SU-DHL-6 (cell line): ENCODE results near the gene LRRC47.

Experiments used
- H2AFZ ChIP-seq: fragments of 200-600 bp; sonication (generic); 2 replicates; pipeline ENCODE4 v1.6.1; 2014; ENCODE audit warnings: low read depth, mild to moderate bottlenecking, moderate library complexity, mixed read lengths, antibody characterized with exemption, low read length; ENCODE audit not compliant: severe bottlenecking
- H3F3A ChIP-seq: fragments of 200-600 bp; shearing (Covaris generic); 2 replicates; pipeline ENCODE4 v1.6.0; 2016; ENCODE audit warnings: antibody characterized with exemption, mild to moderate bottlenecking; ENCODE audit not compliant: insufficient read depth
- H3K27ac ChIP-seq: fragments of 200-600 bp; sonication (generic); 2 replicates; pipeline ENCODE4 v1.5.1; 2016; ENCODE audit warnings: low read depth, mild to moderate bottlenecking, low read length, moderate library complexity, mixed read lengths
- H3K27me3 ChIP-seq: fragments of 200-600 bp; sonication (generic), shearing (Covaris generic); 2 replicates; pipeline ENCODE4 v1.6.0; 2014; ENCODE audit warnings: mild to moderate bottlenecking, low read length
- H3K36me3 ChIP-seq: fragments of 200-600 bp; sonication (generic); 2 replicates; pipeline ENCODE4 v1.6.1; 2014; ENCODE audit warnings: mild to moderate bottlenecking, low read length, mixed read lengths
- H3K4me2 ChIP-seq: fragments of 300-600, 200-600 bp; shearing (Covaris generic), sonication (generic); 2 replicates; pipeline ENCODE4 v1.6.0; 2014; ENCODE audit warnings: low read length, low read depth, mild to moderate bottlenecking; ENCODE audit not compliant: poor library complexity, severe bottlenecking
- H3K4me3 ChIP-seq: fragments of 200-600 bp; sonication (generic); 2 replicates; pipeline ENCODE4 v1.5.1; 2014; ENCODE audit warnings: antibody characterized with exemption, low read length, mild to moderate bottlenecking, mixed read lengths; ENCODE audit not compliant: insufficient read depth, poor library complexity, severe bottlenecking
- H3K79me2 ChIP-seq: fragments of 200-600 bp; sonication (generic); 2 replicates; pipeline ENCODE4 v1.6.1; 2014; ENCODE audit warnings: mild to moderate bottlenecking, low read length, moderate library complexity; ENCODE audit not compliant: insufficient read depth
- H3K9ac ChIP-seq: fragments of 200-600 bp; sonication (generic); 2 replicates; pipeline ENCODE4 v1.7.0; 2014; ENCODE audit warnings: mild to moderate bottlenecking, low read length
- H3K9me2 ChIP-seq: fragments of 200-600 bp; sonication (generic); replicated peaks from 2 replicates; pipeline ENCODE4 v1.6.1; 2014; ENCODE audit warnings: low read length; ENCODE audit not compliant: insufficient read depth
- H3K9me3 ChIP-seq: fragments of 200-600 bp; sonication (generic); 2 replicates; pipeline ENCODE4 v1.6.1; 2014; ENCODE audit warnings: low read length, mixed read lengths; ENCODE audit not compliant: insufficient read depth
- H4K20me1 ChIP-seq: fragments of 200-600 bp; sonication (generic); 2 replicates; pipeline ENCODE4 v1.6.1; 2014; ENCODE audit warnings: low read depth, mild to moderate bottlenecking, antibody characterized with exemption, low read length, moderate library complexity, mixed read lengths
- CTCF ChIP-seq: fragments of 200-600 bp; sonication (generic); IDR thresholded peaks from one replicate; pipeline ENCODE4 v1.5.1; 2017; ENCODE audit warnings: antibody characterized with exemption, mild to moderate bottlenecking, low read length, moderate library complexity; ENCODE audit not compliant: insufficient read depth, poor library complexity, severe bottlenecking
- EZH2phosphoT487 ChIP-seq: fragments of 200-600 bp; sonication (generic), shearing (Covaris generic); conservative IDR thresholded peaks from 2 replicates; pipeline ENCODE4 v1.6.1; 2018; ENCODE audit warnings: mild to moderate bottlenecking, antibody characterized with exemption, low read length, moderate library complexity, mixed read lengths

LRRC47 gene

DNA sequence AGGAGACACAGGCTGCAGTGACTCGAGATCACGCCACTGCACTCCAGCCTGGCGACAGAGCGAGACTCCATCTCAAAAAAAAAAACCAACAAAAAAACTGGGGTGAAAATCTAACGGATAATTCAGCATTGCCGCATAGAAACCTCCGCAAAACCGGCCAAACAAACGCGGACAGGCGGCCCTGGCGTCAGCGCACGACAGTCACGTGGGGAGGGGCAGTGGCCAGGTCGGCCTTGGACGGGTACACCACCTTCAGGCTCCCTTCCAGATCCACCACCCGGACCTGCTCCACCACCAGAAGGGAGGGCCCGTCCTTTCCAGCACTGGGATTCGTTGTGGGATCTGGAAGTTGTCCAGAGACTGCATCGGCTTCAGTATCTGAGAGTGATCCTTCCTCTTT is 15.4 kb downstream of the LRRC47 start:
- Histone ChIP-seq H3K9ac (no peak overlapping the region), H2AFZ (no peak overlapping the region), H3K36me3 (no peaks in the 10 kb centered on the region), H3K79me2 (no peaks in the 10 kb centered on the region), H3K4me2 (no peak overlapping the region), H3F3A (no peaks in the 10 kb centered on the region), H4K20me1 (no peaks in the 10 kb centered on the region), H3K4me3 (no peak overlapping the region), H3K27me3 (no peaks in the 10 kb centered on the region), H3K9me2 (no peaks in the 10 kb centered on the region), H3K9me3 (no peaks in the 10 kb centered on the region), H3K27ac (no peak overlapping the region)
- TF ChIP-seq CTCF (no peak), EZH2phosphoT487 (no peak)

DNA sequence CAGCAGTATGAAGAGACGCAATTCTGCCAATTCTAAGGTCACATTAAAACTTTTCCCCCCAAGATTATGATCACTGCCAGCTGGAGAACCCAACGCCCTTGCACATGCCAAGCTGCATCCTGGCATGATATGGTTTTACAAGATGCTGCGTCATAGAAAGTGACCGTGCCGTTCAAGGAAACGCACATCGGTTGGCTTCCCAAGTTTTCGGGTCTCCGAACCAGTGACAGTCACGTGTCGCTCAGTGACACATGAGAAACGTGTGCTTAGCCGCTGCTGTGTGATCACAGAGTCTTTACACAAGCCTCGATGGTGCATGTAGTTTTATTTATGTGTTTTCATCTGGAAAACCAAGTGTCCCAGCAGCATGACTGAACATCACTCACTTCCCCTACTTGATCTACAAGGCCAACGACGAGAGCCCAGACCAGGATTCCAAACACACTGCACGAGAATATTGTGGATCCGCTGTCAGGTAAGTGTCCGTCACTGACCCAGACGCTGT is 16.3 kb downstream of the LRRC47 start:
- Histone ChIP-seq H3K4me3 (no peak overlapping the region), H2AFZ (no peak overlapping the region), H3K79me2 (no peaks in the 10 kb centered on the region), H3K4me2 (no peak overlapping the region), H3K9me2 (no peaks in the 10 kb centered on the region), H3F3A (no peaks in the 10 kb centered on the region), H3K9me3 (no peaks in the 10 kb centered on the region), H3K9ac (no peak overlapping the region), H3K27me3 (no peaks in the 10 kb centered on the region), H3K27ac (no peak overlapping the region), H4K20me1 (no peaks in the 10 kb centered on the region), H3K36me3 (no peaks in the 10 kb centered on the region)
- TF ChIP-seq CTCF (no peak), EZH2phosphoT487 (no peak)

GRCh38 chr1:3779265-3779911 is 16.9 kb downstream of the LRRC47 start:
- no peaks in the 10 kb centered on the region for H4K20me1 ChIP-seq

More at GRCh38 chr1:3779265-3779911, 16.9 kb downstream of the LRRC47 start:
- Histone ChIP-seq H3K27ac (no peak overlapping the region), H3K9me2 (no peaks in the 10 kb centered on the region), H3K4me3 (no peak overlapping the region), H3K4me2 (no peak overlapping the region), H3K27me3 (no peaks in the 10 kb centered on the region), H2AFZ (no peak overlapping the region), H3K9me3 (no peaks in the 10 kb centered on the region), H3K79me2 (no peaks in the 10 kb centered on the region), H3K36me3 (no peaks in the 10 kb centered on the region), H3F3A (no peaks in the 10 kb centered on the region), H3K9ac (no peak overlapping the region)
- TF ChIP-seq EZH2phosphoT487 (no peak), CTCF (no peak)
